Measurements from ENCODE around the gene FAAP24.
"Not testable (repeated sequence)": the region's sequence is repeated elsewhere in the genome, so short reads cannot be mapped to it uniquely, and the experiment has no call there.

Gene FAAP24

GRCh38 chr19:33000510-33000909 is 28.5 kb downstream of the FAAP24 start:
- DNase-seq: no peak

- no peak for DNase-seq
Measured at GRCh38 chr19:33000910-33001309, 28.9 kb downstream of the FAAP24 start.

- not testable (repeated sequence) for DNase-seq
Measured at GRCh38 chr19:33002126-33002865, 30.3 kb downstream of the FAAP24 start.

- DNase-seq: not testable (repeated sequence)
Measured at GRCh38 chr19:33003424-33004024, 31.5 kb downstream of the FAAP24 start.

- peak; percentile 74 to 91 for DNase-seq
Measured at GRCh38 chr19:33005440-33005839, 33.4 kb downstream of the FAAP24 start.

- no peak for DNase-seq
Measured at GRCh38 chr19:33008738-33009137, 36.7 kb downstream of the FAAP24 start.

GRCh38 chr19:33010891-33011290 is 38.8 kb downstream of the FAAP24 start:
- not testable (repeated sequence) for DNase-seq

- DNase-seq: peak in 1 of 2 experiments; percentile 5
Measured at GRCh38 chr19:33022472-33023116, 50.6 kb downstream of the FAAP24 start.

GRCh38 chr19:33024398-33024797 is 52.4 kb downstream of the FAAP24 start:
- no peak for DNase-seq

- not testable (repeated sequence) for DNase-seq
Measured at GRCh38 chr19:33025468-33026238, 53.6 kb downstream of the FAAP24 start.

GRCh38 chr19:33026602-33027001 is 54.6 kb downstream of the FAAP24 start:
- DNase-seq: not testable (repeated sequence)

Measured in NCI-H526 (cell line).